BE2C (cell line): ENCODE data around the gene UBE3C.

Experiments
- DNase-seq: peaks from one replicate; pipeline ENCODE4 v3.0.0-alpha.2; 2020
- H3K27me3 ChIP-seq: fragments of 250-450 bp; sonication (Bioruptor Pico); 2 replicates; pipeline ENCODE4 v1.5.1; 2020; ENCODE audit warnings: mild to moderate bottlenecking
- H3K36me3 ChIP-seq: fragments of 250-450 bp; sonication (Bioruptor Pico); 2 replicates; pipeline ENCODE4 v1.5.1; 2020; ENCODE audit warnings: mild to moderate bottlenecking
- H3K4me1 ChIP-seq: fragments of 250-450 bp; sonication (Bioruptor Pico); 2 replicates; pipeline ENCODE4 v1.5.1; 2020
- H3K4me3 ChIP-seq: 2 replicates; pipeline ENCODE4 v1.5.1; 2011; ENCODE audit warnings: low read depth, low read length
- H3K9me3 ChIP-seq: fragments of 250-450 bp; sonication (Bioruptor Pico); 2 replicates; pipeline ENCODE4 v1.5.1; 2020
- TF ChIP-seq, protein P1 (sequence below): IDR thresholded peaks from 2 replicates; pipeline ENCODE4 v1.5.1; 2012; ENCODE audit warnings: mild to moderate bottlenecking, low read depth, low read length

The UBE3C gene

DNA sequence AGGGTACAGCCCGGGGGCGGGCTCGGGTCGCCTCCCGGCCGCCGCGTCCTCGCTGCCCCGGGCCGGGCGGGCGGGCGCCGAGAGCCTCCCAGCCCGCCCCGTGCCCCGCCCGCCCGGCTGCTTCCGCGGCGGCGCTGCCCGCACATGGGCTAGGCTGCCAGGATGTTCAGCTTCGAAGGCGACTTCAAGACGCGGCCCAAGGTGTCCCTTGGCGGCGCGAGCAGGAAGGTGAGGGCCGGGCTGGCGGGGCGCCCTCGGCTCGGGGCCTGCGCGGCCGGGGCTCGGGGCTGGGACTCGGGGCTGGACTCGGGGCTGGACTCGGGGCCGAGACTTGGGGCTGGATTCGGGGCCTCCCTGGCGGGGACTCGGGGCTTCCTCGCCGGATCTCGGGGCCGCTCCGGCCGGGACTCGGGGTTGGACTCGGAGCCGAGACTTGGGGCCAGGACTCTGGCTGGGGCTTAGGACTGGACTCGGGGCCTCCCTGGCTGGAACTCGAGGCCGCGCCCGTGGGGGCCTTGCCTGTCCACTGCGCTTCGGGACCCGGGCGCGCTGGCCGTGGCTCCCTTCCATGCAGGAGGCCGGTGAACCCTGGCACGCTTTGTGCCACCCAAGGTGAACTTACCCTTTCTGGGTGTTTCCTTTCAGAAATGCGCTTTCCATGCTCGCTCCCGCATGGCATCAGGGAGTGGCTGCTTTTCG is 534 bp downstream of the UBE3C start:
- peak; percentile 24 for DNase-seq
- Histone ChIP-seq H3K4me3 (peak overlapping the region; percentile 99), H3K9me3 (no peaks in the 10 kb centered on the region), H3K4me1 (no peaks in the 10 kb centered on the region), H3K36me3 (peaks cover 41% of the 10 kb centered on the region), H3K27me3 (no peaks in the 10 kb centered on the region)
- TF ChIP-seq, protein P1, sequence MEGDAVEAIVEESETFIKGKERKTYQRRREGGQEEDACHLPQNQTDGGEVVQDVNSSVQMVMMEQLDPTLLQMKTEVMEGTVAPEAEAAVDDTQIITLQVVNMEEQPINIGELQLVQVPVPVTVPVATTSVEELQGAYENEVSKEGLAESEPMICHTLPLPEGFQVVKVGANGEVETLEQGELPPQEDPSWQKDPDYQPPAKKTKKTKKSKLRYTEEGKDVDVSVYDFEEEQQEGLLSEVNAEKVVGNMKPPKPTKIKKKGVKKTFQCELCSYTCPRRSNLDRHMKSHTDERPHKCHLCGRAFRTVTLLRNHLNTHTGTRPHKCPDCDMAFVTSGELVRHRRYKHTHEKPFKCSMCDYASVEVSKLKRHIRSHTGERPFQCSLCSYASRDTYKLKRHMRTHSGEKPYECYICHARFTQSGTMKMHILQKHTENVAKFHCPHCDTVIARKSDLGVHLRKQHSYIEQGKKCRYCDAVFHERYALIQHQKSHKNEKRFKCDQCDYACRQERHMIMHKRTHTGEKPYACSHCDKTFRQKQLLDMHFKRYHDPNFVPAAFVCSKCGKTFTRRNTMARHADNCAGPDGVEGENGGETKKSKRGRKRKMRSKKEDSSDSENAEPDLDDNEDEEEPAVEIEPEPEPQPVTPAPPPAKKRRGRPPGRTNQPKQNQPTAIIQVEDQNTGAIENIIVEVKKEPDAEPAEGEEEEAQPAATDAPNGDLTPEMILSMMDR = no peak

DNA sequence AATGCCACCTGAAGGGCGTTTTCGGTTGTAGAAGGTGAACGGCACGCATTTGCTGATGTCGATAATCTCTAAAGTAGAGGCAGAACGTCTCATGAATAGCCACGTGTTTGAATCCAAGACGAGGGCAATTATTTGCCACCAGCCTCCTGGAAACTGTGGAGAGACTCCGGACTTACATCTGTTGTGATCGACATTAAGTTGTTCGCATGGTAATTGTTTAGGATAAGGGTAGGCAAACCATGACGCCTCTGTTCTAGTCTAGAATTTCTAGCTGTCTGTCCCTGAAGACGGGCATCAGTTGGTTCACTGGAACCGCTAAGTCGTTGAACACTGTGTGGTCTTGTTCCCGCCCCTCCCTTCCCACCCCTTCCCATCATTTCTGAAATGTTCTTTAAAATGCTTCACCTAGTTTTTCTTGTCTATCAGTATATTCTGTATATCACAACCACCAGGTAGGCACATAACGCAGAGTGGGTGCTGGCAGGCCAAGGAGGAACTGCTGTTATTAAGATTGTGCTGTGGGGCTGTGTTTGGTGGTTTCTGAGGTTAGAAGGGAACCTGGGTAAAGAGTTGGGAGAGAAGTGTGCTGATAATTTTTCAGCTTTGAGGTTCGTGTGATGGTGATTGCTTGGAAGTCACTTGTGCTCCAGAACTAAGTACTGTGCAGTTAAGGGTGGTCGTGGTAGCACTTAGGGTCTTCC is 1.2 kb downstream of the UBE3C start:
- no peak for DNase-seq
- TF ChIP-seq, protein P1 = no peak
- Histone ChIP-seq H3K9me3 (no peaks in the 10 kb centered on the region), H3K27me3 (no peaks in the 10 kb centered on the region), H3K4me3 (peak overlapping the region; percentile 99), H3K4me1 (no peaks in the 10 kb centered on the region), H3K36me3 (peaks cover 42% of the 10 kb centered on the region)

DNA sequence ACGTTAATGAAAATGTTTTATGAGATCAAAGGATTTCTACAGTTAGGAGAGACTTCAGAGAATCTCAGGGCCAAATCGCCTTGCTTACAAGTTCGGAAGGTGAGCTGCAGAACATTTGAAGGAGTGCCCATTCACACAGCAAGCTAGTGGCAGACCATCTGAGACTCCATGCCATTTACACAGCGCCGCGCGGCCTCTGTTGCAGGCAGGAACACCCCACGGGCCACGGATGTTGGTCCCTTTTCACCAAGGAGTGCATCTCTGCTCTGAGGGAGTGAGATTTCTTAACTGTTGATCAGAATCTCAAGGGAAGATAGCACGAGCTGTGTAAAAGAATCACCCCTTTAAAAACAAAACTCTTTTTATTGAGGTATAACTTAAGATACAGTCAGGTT is 1.8 kb downstream of the UBE3C start:
- no peak for DNase-seq
- Histone ChIP-seq H3K4me3 (peak overlapping the region; percentile 99), H3K9me3 (no peaks in the 10 kb centered on the region), H3K36me3 (peaks cover 43% of the 10 kb centered on the region), H3K4me1 (no peaks in the 10 kb centered on the region), H3K27me3 (no peaks in the 10 kb centered on the region)
- TF ChIP-seq, protein P1 = no peak

DNA sequence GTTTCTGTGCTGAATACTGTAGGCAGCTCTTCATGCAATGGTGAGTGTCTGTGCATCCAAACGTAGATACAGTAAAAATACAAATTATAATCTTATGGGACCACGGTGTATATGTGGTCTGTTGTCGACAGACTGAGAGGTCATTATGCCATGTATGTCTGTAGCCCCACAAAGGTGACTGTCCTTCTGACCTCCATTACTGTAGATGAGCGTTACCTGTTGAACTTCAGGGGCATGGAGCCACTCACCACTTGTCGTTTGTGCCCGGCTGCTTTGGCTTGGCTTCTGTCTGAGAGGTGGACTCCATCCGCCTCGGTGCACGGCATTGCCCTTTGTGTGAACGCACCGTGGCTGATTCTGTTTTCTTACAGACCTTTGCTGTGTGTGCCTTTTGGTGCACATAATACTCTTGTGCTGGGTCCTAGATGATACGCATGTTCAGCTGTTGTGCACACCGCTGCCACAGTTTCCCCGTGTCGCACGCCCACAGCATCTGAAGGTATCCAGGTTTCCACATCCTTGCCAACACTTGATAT is 2.9 kb downstream of the UBE3C start:
- no peak overlapping the region for H3K4me3 ChIP-seq
- H3K36me3 ChIP-seq = peaks cover 53% of the 10 kb centered on the region

DNA sequence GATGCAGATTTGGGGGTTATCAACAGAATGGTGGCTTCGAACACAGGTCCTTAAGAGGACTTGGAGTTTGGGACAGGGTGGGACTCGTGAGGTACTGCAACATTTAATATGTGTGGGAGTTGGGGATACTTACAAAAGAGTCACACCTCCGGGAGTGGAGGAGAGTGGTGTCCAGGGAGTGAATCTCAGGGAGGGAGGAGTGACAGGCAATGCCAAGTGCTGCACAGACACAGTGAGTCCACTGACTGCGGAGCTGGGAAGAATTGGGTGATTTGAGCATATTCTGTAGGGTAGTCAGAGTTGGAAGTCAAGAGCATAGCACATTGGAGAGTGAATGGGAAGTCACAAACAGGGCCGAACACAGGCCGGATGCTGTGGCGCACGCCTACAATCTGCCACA is 5.1 kb downstream of the UBE3C start:
- peaks cover 61% of the 10 kb centered on the region for H3K36me3 ChIP-seq
- TF ChIP-seq, protein P1 = no peak
- no peaks in the 10 kb centered on the region for H3K27me3 ChIP-seq
- H3K4me3 ChIP-seq = no peak overlapping the region
- H3K4me1 ChIP-seq = no peaks in the 10 kb centered on the region
- DNase-seq = no peak
- H3K9me3 ChIP-seq = no peaks in the 10 kb centered on the region

More for the DNA sequence above, 2.9 kb downstream of the UBE3C start:
- Histone ChIP-seq H3K4me1 (no peaks in the 10 kb centered on the region), H3K9me3 (no peaks in the 10 kb centered on the region), H3K27me3 (no peaks in the 10 kb centered on the region)
- TF ChIP-seq, protein P1 = no peak
- no peak for DNase-seq

DNA sequence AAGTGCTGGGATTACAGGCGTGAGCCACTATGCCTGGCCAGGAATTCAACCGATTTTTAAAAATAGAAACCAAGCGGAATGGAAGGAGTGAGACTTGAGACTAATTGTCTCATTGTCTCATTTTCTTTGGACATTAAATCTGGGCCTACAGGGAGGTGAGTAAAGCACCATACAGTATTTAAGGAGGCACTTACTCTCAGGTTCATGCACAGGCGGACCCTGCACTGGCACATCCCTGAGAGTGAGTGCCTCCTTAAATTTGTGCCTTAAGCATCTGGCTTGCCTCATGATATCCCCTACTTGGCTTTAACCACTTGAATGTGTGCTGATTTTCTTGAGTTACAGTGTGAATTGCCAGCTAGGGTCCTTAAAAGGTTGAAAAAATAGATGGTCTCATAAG is 10.6 kb downstream of the UBE3C start:
- TF ChIP-seq, protein P1 = no peak
- Histone ChIP-seq H3K4me3 (no peak overlapping the region), H3K27me3 (no peaks in the 10 kb centered on the region), H3K9me3 (no peaks in the 10 kb centered on the region), H3K4me1 (no peaks in the 10 kb centered on the region), H3K36me3 (peaks cover 28% of the 10 kb centered on the region)
- no peak for DNase-seq
